Measurements from ENCODE around the gene CARD11.

DNA sequence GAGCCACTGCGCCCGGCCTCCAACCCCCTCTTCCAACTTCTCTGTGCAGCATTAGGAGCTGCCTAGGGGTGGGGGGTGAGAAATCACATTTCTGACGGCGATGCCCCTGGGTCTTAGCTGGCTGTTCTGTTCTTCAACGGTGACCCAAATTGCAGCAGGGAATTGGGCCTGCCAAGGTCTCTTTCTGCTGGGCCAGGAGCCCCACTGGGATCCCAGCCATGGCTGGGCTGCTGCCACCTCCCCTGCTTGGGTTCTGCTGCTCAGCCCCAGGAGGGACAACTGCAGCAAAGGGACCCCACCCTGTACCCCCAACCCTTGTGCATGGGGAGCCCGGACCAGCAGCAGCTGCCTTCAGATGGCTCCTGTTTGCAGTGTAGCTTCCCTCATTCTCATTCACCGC is 155.9 kb downstream of the CARD11 start:
- TF ChIP-seq, protein P1, sequence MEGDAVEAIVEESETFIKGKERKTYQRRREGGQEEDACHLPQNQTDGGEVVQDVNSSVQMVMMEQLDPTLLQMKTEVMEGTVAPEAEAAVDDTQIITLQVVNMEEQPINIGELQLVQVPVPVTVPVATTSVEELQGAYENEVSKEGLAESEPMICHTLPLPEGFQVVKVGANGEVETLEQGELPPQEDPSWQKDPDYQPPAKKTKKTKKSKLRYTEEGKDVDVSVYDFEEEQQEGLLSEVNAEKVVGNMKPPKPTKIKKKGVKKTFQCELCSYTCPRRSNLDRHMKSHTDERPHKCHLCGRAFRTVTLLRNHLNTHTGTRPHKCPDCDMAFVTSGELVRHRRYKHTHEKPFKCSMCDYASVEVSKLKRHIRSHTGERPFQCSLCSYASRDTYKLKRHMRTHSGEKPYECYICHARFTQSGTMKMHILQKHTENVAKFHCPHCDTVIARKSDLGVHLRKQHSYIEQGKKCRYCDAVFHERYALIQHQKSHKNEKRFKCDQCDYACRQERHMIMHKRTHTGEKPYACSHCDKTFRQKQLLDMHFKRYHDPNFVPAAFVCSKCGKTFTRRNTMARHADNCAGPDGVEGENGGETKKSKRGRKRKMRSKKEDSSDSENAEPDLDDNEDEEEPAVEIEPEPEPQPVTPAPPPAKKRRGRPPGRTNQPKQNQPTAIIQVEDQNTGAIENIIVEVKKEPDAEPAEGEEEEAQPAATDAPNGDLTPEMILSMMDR (IDR thresholded peaks at IDR 0.05) = no peak
- no peak for TF ChIP-seq POLR2A (IDR thresholded peaks at IDR 0.05)
